OCI-LY7 (cell line): ENCODE results near the gene RFPL3. TPM values are rescaled to one million over a fixed set of nuclear protein-coding genes. Genes with fewer than 3 reads are reported as not detected.

Experiments
- BruUV-seq: library from RNA; stranded (reverse); fragments of 400-500 nt; replicated peaks from 2 replicates; lab custom pipeline; 2021; lab: Mats Ljungman, UMichigan
- CTCF ChIA-PET: fragments of 300-600 bp; sonication (Branson Sonifier 250); formaldehyde crosslinking; loops from one replicate; lab custom pipeline; 2022; ENCODE audit warnings: antibody characterized with exemption; ENCODE audit not compliant: unreplicated experiment; lab: Charles Lee
- POLR2A ChIA-PET: fragments of 300-600 bp; sonication (Branson Sonifier 250); formaldehyde crosslinking; loops from one replicate; lab custom pipeline; 2022; ENCODE audit warnings: antibody characterized with exemption; lab: Charles Lee
- DNase-seq: peaks from one replicate; pipeline ENCODE4 v3.0.0-alpha.2; 2015; ENCODE audit warnings: low spot score
- H2AFZ ChIP-seq: fragments of 200-600 bp; sonication (generic), shearing (Covaris generic); 2 replicates; pipeline ENCODE4 v1.6.1; 2014; ENCODE audit warnings: mild to moderate bottlenecking, antibody characterized with exemption, low read length, moderate library complexity
- H3K27ac ChIP-seq: fragments of 200-600 bp; sonication (generic); 2 replicates; pipeline ENCODE4 v1.5.1; 2014; ENCODE audit warnings: mixed run types, low read depth, mild to moderate bottlenecking, moderate library complexity, low read length, inconsistent platforms; ENCODE audit not compliant: poor library complexity, severe bottlenecking
- H3K36me3 ChIP-seq: fragments of 200-600 bp; sonication (generic); 2 replicates; pipeline ENCODE4 v1.6.1; 2014; ENCODE audit warnings: mild to moderate bottlenecking, antibody characterized with exemption, low read length, moderate library complexity, mixed read lengths; ENCODE audit not compliant: insufficient read depth
- H3K4me1 ChIP-seq: fragments of 200-600 bp; sonication (generic); 2 replicates; pipeline ENCODE4 v1.5.1; 2014; ENCODE audit warnings: mild to moderate bottlenecking, low read length; ENCODE audit not compliant: insufficient read depth, poor library complexity, severe bottlenecking
- H3K4me2 ChIP-seq: fragments of 200-600 bp; sonication (generic); 2 replicates; pipeline ENCODE4 v1.6.1; 2014; ENCODE audit warnings: mild to moderate bottlenecking, low read length
- H3K4me3 ChIP-seq: fragments of 200-600 bp; sonication (generic); 2 replicates; pipeline ENCODE4 v1.5.1; 2014; ENCODE audit warnings: mild to moderate bottlenecking, low read depth, low read length; ENCODE audit not compliant: poor library complexity, severe bottlenecking
- H3K79me2 ChIP-seq: fragments of 200-600 bp; sonication (generic); 2 replicates; pipeline ENCODE4 v1.6.1; 2016; ENCODE audit warnings: low read depth, mild to moderate bottlenecking, low read length, moderate library complexity, mixed read lengths; ENCODE audit not compliant: insufficient read depth
- H3K9me2 ChIP-seq: fragments of 200-600 bp; sonication (generic); 2 replicates; pipeline ENCODE4 v1.6.1; 2016; ENCODE audit warnings: mild to moderate bottlenecking, low read length, mixed read lengths; ENCODE audit not compliant: insufficient read depth
- H3K9me3 ChIP-seq: fragments of 200-600 bp; sonication (generic); 2 replicates; pipeline ENCODE4 v1.6.1; 2014; ENCODE audit warnings: mild to moderate bottlenecking, mixed run types, low read length, mixed read lengths
- H4K20me1 ChIP-seq: fragments of 200-600 bp; sonication (generic); 2 replicates; pipeline ENCODE4 v1.6.1; 2014; ENCODE audit warnings: mild to moderate bottlenecking, antibody characterized with exemption, low read length, moderate library complexity, mixed read lengths; ENCODE audit not compliant: insufficient read depth
- EZH2phosphoT487 ChIP-seq: fragments of 200-600 bp; sonication (generic); IDR thresholded peaks from 2 replicates; pipeline ENCODE4 v1.6.1; 2018; ENCODE audit warnings: low read depth, borderline replicate concordance, mild to moderate bottlenecking, mixed run types, antibody characterized with exemption, low read length, moderate library complexity, mixed read lengths
- intact Hi-C: fragments of 100-400 bp; cut with micrococcal nuclease; formaldehyde crosslinking; loops from one replicate; pipeline ENCODE4 v1.10.0; 2022; ENCODE audit not compliant: unreplicated experiment
- total RNA-seq, 2 experiments: library from RNA; depleted of rRNA in 1 of 2; stranded (reverse); fragments of >200 nt in 1 of 2; shearing (Covaris generic) in 1 of 2; gene quantifications; 2 replicates each; pipeline ENCODE4 v1.2.3, GENCODE V29; 2014 to 2022
- TF ChIP-seq, protein P1 (sequence below): fragments of 200-600 bp; sonication (generic); conservative IDR thresholded peaks from 2 replicates; pipeline ENCODE4 v1.5.1; 2014; ENCODE audit warnings: mild to moderate bottlenecking, antibody characterized with exemption, low read length, moderate library complexity, mixed read lengths

RFPL3 gene
- total RNA-seq, 2 experiments from 2014 or later: not detected

GRCh38 chr22:32353292-32353691 lies 4.4 kb upstream of the RFPL3 start:
- Histone ChIP-seq H3K4me1 (no peaks in the 10 kb centered on the region), H3K27ac (no peak overlapping the region), H3K79me2 (no peaks in the 10 kb centered on the region), H3K4me2 (no peak overlapping the region), H3K36me3 (no peaks in the 10 kb centered on the region), H3K9me3 (no peaks in the 10 kb centered on the region), H3K9me2 (no peaks in the 10 kb centered on the region), H2AFZ (no peak overlapping the region), H3K4me3 (no peak overlapping the region), H4K20me1 (no peaks in the 10 kb centered on the region)
- no peak for DNase-seq
- ChIA-PET CTCF (no interaction called here), POLR2A (no interaction called here)
- intact Hi-C loops: no loop called here
- TF ChIP-seq, protein P1, sequence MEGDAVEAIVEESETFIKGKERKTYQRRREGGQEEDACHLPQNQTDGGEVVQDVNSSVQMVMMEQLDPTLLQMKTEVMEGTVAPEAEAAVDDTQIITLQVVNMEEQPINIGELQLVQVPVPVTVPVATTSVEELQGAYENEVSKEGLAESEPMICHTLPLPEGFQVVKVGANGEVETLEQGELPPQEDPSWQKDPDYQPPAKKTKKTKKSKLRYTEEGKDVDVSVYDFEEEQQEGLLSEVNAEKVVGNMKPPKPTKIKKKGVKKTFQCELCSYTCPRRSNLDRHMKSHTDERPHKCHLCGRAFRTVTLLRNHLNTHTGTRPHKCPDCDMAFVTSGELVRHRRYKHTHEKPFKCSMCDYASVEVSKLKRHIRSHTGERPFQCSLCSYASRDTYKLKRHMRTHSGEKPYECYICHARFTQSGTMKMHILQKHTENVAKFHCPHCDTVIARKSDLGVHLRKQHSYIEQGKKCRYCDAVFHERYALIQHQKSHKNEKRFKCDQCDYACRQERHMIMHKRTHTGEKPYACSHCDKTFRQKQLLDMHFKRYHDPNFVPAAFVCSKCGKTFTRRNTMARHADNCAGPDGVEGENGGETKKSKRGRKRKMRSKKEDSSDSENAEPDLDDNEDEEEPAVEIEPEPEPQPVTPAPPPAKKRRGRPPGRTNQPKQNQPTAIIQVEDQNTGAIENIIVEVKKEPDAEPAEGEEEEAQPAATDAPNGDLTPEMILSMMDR: no peak
- TF ChIP-seq EZH2phosphoT487: no peak
- no TSS peak for BruUV-seq

GRCh38 chr22:32353840-32354239 lies 3.8 kb upstream of the RFPL3 start:
- POLR2A ChIA-PET: no interaction called here
- CTCF ChIA-PET: no interaction called here
- H2AFZ ChIP-seq: no peak overlapping the region
- H3K9me3 ChIP-seq: no peaks in the 10 kb centered on the region
- no peak for DNase-seq
- H3K36me3 ChIP-seq: no peaks in the 10 kb centered on the region
- no peaks in the 10 kb centered on the region for H4K20me1 ChIP-seq
- no peak overlapping the region for H3K4me3 ChIP-seq
- intact Hi-C loops: no loop called here
- TF ChIP-seq, protein P1: no peak
- TF ChIP-seq EZH2phosphoT487: no peak
- H3K4me1 ChIP-seq: no peaks in the 10 kb centered on the region
- BruUV-seq: no TSS peak
- no peak overlapping the region for H3K4me2 ChIP-seq
- H3K27ac ChIP-seq: no peak overlapping the region
- H3K79me2 ChIP-seq: no peaks in the 10 kb centered on the region
- H3K9me2 ChIP-seq: no peaks in the 10 kb centered on the region

- H4K20me1 ChIP-seq: no peaks in the 10 kb centered on the region
These were observed 3.0 kb upstream of the RFPL3 start for GRCh38 chr22:32354360-32355351.

More at GRCh38 chr22:32354360-32355351, 3.0 kb upstream of the RFPL3 start:
- H3K4me2 ChIP-seq: no peak overlapping the region
- CTCF ChIA-PET: no interaction called here
- peak; percentile 1 for DNase-seq
- intact Hi-C loops: no loop called here
- TF ChIP-seq, protein P1: no peak
- TF ChIP-seq EZH2phosphoT487: no peak
- no peaks in the 10 kb centered on the region for H3K9me2 ChIP-seq
- H3K27ac ChIP-seq: no peak overlapping the region
- H3K79me2 ChIP-seq: no peaks in the 10 kb centered on the region
- POLR2A ChIA-PET: no interaction called here
- H3K4me1 ChIP-seq: no peaks in the 10 kb centered on the region
- H3K4me3 ChIP-seq: no peak overlapping the region
- H3K9me3 ChIP-seq: no peaks in the 10 kb centered on the region
- BruUV-seq: no TSS peak
- H2AFZ ChIP-seq: no peak overlapping the region
- H3K36me3 ChIP-seq: no peaks in the 10 kb centered on the region
